DOHH2 (cell line): ENCODE results near the gene PIK3R3.

ENCODE experiments used
- EZH2phosphoT487 ChIP-seq: fragments of 200-600 bp; sonication (generic); IDR thresholded peaks from 2 replicates; pipeline ENCODE4 v1.6.1; 2017; ENCODE audit warnings: borderline replicate concordance, mild to moderate bottlenecking, antibody characterized with exemption, low read length, moderate library complexity, mixed read lengths
- TF ChIP-seq, protein P1 (sequence below): fragments of 200-600 bp; sonication (generic); IDR thresholded peaks from one replicate; pipeline ENCODE4 v1.5.1; 2014; ENCODE audit warnings: antibody characterized with exemption, mild to moderate bottlenecking, low read depth, low read length; ENCODE audit not compliant: poor library complexity, severe bottlenecking

DNA sequence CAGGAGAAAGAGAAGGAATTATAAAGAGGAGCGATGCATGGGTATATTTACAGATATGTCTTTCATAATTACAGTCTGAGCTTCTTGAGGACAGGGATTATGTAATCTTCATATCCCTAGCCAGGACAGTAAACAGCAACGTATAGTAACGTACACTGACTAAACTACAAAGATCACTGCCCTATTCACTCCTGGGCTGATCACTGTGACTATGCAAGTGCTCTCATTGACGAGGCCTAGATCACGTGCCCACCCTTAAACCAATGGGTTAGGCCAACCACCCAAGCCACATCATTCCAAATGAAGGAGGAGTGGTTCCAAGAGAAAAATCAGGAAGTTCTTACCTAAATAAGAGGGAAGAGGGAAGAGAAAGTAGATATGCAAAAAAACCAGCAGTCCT lies 18.5 kb downstream of the PIK3R3 start:
- TF ChIP-seq, protein P1, sequence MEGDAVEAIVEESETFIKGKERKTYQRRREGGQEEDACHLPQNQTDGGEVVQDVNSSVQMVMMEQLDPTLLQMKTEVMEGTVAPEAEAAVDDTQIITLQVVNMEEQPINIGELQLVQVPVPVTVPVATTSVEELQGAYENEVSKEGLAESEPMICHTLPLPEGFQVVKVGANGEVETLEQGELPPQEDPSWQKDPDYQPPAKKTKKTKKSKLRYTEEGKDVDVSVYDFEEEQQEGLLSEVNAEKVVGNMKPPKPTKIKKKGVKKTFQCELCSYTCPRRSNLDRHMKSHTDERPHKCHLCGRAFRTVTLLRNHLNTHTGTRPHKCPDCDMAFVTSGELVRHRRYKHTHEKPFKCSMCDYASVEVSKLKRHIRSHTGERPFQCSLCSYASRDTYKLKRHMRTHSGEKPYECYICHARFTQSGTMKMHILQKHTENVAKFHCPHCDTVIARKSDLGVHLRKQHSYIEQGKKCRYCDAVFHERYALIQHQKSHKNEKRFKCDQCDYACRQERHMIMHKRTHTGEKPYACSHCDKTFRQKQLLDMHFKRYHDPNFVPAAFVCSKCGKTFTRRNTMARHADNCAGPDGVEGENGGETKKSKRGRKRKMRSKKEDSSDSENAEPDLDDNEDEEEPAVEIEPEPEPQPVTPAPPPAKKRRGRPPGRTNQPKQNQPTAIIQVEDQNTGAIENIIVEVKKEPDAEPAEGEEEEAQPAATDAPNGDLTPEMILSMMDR, result no peak
- no peak for TF ChIP-seq EZH2phosphoT487
